Measurements from ENCODE around the gene LHFPL2.

The LHFPL2 gene

GRCh38 chr5:78665534-78665933 is 17.0 kb upstream of the LHFPL2 start:
- DNase-seq = no peak

DNA sequence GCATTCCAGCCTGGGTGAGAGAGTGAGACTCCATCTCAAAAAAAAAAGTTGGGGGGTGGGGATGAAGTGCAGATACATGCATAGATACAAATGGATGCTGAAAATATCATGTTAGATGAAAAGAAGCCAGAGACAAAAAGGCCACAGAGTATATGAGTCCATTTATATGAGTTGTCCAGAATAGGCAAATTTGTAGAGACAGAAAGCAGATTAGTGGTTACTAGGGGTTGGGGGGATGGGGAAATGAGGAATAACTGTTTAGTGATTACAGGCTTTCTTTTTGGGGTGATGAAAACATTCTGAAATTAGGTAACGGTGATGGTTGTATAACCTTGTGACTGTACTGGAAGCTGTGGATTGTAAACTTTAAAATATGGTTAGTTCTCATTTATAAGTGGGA is 13.8 kb upstream of the LHFPL2 start:
- DNase-seq = peak; percentile 31

DNA sequence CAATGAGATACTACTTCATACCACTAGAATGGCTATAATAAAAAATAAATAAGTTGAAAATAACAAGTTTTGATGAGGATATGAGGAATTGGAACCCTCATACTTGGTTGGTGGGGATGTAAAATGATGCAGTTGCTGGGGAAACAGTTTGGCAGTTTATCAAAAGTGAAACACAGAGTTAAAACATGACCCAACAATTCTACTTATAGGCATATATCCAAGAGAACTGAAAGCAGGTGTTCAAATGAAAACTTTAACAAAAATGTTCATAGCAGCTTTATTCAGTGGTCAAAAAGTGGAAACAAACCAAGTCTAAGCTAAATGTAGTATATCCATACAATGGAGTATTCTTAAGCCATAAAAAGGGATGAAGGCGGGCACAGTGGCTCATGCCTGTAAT is 13.1 kb upstream of the LHFPL2 start:
- peak; percentile 82 for DNase-seq

GRCh38 chr5:78661044-78661443 is 12.5 kb upstream of the LHFPL2 start:
- DNase-seq = no peak

- peak; percentile 50 for DNase-seq
These were observed 11.8 kb upstream of the LHFPL2 start for GRCh38 chr5:78660401-78660800.

GRCh38 chr5:78659714-78660113 is 11.1 kb upstream of the LHFPL2 start:
- peak; percentile 76 for DNase-seq

DNA sequence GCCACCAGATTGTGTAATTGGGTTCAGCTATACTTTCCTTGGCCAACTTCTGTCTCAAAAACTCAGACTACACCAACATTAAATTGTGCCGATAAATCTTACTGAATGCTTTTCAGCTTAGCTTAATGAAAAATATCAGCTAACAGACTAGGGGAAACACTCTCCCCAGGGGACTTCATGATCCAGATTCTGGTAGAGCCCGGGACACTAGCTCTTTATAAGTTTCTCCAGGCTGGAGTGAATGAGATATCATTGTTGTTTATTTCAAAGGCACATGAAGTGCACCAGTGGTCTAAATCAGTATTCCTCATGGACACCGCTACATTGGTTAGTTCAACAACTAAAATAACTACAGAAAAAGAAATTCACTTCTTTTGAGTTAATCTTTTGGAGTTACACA is 10.5 kb upstream of the LHFPL2 start:
- peak; percentile 28 for DNase-seq

- DNase-seq = no peak
These were observed 8.6 kb upstream of the LHFPL2 start for GRCh38 chr5:78657201-78657600.

GRCh38 chr5:78655746-78656290 is 7.2 kb upstream of the LHFPL2 start:
- no peak for DNase-seq

DNA sequence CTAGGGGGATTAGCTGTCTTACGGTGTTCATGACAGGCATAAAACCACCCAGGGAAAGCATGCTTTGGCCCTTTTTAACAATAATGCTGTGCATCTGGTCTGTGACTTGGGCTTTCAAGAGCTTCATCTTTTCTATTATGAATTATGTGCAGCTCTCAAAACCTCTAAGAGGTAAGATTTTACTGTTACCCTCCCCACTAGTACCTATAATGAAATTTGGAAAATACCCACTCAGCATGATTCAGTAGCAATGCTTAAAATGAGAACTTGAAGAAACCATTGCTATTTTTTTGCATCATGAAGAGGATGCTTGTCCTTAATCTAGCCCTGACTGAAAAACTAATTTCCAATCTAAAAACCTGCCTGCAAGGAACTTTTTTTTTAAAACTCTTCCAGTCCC is 5.8 kb upstream of the LHFPL2 start:
- no peak for DNase-seq

DNA sequence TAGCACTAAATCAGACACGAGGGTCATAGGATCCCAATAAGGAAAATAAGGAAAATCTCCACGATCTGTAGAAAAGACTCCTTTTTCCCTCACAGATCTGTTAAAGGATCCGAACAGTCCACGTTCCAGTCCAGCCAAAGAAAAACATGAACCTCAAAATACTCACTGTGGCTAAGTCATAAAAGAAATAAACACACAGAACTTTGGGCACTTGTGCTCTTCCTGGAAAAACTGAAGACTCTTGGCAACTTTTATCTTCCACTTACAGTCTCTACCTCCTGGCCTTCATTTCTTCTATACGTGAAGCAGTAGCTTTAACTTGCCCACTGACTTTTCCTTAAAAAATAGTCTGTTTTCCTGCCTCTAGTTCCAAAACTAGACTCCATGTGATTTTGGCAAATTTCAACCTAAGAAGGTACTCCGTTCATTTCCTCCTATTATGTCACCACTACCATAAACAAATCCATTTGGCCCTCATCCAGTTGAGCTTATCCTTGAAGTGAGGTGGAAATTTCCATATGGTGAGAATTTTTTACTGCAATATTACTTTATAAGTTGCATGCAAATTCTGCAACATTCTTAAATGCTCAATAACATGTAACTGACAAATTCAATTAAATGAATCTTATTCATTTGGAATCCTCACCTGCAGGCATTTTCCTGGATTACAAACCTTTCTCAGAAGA is 5.3 kb upstream of the LHFPL2 start:
- no peak for DNase-seq

GRCh38 chr5:78653031-78653430 is 4.5 kb upstream of the LHFPL2 start:
- no peak for DNase-seq

DNA sequence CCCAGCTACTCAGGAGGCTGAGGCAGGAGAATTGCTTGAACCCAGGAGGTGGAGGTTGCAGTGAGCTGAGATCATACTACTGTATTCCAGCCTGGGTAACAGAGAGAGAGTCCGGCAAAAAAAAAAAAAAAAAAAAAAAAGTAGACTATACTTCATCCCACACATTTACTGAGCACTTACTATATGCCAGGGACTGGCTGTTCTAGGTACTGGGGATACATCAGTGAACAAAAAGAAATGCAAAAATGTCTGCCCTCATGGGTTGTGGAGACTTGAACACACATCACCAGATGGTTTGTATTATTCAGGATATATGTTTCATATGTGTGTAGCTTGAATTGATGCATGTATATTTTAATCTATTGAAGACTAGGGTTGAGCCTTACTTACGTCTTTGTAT is 2.9 kb upstream of the LHFPL2 start:
- DNase-seq = no peak

DNA sequence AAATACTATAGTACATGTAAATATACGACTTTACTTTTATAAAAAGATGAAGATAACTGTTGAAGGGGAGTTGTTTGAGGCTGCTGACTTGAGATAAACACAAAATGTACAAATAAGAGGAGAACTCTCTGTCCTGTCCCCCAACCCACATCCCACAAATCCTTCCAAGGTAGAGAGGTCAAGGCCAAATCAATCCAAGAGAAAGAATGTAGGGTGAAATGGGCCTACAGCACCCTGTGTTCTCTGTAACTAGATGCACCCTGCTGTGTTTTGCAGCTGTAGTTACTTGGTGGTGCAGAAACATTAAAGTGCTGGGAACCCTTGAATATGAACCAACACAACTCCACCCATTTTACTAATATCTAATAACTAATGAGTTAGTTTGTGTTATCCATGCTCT is 2.0 kb upstream of the LHFPL2 start:
- no peak for DNase-seq

DNA sequence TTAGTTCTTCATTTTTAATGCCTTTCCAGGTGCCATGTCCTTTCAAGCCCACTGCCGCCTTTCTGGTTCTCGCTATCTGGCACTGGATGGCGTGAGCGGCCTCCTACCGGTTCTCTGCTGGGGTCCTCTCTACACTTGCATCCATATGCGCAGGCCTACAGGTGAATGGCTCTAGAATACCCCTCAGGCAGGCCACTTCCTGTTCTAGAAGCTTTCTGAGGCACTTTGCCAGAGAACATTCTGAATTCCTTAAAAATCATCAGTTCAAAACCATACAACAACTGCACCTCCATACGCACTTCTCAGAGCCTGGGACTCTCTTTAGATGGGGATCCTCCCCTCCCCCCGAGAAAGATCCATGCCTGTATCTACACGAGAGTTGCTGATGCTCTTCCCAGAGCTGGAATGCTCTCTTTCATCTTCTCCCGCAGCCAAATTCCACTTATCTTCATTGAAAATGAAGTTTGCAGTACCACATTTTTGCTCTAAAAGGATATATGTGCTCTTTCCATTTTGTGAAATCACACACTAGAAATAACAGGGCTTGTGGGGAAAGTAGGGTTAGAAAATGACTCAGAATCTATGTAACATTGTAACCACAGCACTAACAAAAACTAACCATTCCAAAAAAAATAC is 1.4 kb upstream of the LHFPL2 start:
- DNase-seq = peak; percentile 21

DNA sequence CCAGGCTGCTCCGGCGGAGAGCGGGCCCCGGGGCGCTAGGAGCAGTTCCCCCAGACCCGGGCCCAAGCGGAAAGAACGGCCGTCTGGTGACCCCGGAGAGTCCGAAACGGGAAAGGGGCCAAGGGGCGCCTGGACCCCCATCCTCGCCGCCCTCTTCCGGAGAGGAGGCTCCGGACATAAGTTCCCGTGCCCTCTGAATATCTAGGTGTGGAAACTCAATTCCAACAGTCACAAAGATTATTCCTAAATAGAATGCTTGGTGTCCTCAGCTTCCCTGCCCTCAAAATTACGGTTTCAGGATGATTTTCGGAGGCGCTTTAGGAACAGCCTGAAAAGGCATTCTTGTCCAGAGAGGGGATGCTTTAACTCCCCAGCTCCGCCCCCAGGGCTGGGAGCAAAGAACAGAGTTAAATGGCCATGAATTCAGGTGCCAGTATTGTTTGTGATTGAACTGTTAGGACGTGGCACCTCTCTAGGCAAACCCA is 681 bp upstream of the LHFPL2 start:
- peak; percentile 36 for DNase-seq

GRCh38 chr5:78647838-78648358 is 674 bp downstream of the LHFPL2 start:
- DNase-seq = peak; percentile 54

- peak; percentile 70 for DNase-seq
These were observed 1.2 kb downstream of the LHFPL2 start for GRCh38 chr5:78647351-78647818.

DNA sequence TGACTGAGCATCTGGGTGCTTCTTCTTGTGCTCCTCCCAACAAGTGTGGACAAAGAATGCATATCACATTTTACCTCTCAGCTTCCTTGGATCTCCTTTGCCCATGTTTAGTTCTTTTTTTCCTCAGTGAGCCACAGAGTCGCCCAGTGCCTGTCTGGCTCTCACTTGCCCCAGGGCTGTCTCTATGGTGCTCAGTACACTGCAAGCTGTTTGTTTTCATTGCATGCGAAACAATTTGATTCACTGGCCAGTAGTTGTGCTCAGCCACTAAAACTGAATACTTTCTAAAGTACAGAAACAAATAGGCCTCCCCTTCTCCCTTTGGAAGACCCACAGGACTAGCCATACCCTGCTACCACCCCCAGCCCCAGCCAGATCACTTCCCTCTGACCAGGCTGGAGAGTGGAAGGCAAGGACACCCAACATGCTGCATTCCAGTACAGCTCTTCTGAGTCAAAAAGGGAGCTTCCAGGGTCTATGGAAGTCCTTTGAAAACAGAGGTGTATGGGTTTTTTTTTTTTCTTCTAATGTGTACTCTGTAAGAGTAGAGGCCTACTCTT is 3.8 kb downstream of the LHFPL2 start:
- DNase-seq = no peak

- DNase-seq = no peak
These were observed 4.4 kb downstream of the LHFPL2 start for GRCh38 chr5:78644129-78644528.

GRCh38 chr5:78642701-78643100 is 5.9 kb downstream of the LHFPL2 start:
- DNase-seq = no peak

DNA sequence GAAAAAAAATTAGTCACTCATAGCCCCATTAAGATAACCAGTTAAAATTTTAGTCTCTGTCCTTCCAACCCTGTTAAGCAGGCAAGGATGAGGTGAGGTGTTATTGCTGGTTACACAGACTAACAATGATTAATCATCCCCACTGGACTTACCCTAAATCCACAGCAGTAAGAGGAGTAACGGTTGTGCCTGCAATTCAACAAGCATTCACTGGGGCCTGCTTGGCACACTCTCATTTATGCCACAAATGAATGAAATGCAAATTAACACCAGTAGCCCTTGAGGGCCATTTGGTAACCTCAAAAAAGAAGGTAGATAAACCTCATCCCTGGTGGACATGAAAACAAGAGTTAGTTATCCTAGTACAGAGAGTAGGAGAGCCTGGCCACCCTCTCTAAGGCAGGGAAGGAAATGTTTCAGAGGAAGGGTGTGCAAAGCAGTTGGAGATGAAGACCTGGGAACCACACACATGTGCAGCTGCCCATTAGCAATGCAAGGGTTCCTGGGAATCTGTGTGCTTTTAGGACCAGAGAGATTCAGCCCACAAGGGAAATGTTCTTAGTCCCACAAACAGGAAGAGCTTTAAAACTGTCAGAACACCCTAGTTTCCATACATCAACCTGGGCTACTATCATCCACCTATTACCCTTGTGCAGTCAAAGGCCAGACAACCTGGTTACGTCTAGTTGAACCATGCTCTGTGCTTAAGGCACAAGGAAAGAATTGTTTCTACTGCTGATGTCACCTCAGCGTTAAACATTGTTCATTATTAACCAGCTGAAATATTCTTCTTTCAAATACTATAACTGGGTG is 7.7 kb downstream of the LHFPL2 start:
- DNase-seq = no peak

GRCh38 chr5:78639791-78640190 is 8.8 kb downstream of the LHFPL2 start:
- no peak for DNase-seq

Data from RPMI8226 (cell line).